Measurements from ENCODE around the gene DPM3. TPM values are rescaled to one million over a fixed set of nuclear protein-coding genes. Genes with fewer than 3 reads are reported as not detected.

Gene DPM3
- total and polyA plus RNA-seq, 2 of the 13 experiments (the other 11 are each of a cell fraction or from before 2014, with no cell fraction given), result 23.2 to 53.4 TPM

DNA sequence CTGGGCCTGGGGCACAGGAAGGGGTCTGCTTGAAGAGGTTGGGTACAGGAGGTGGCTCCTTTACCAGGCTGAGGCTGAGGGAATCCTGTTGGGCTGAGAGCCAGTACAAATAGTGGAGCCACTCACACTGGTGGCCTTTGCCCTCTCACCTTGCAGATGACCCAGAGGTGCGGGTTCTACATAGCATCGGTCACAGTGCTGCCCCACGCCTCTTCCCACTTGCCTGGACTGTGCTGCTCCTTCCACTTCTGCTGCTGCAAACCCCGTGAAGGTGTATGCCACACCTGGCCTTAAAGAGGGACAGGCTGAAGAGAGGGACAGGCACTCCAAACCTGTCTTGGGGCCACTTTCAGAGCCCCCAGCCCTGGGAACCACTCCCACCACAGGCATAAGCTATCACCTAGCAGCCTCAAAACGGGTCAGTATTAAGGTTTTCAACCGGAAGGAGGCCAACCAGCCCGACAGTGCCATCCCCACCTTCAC, 6.5 kb downstream of the DPM3 start (continued):
- TF ChIP-seq ZNF891 (CRISPR knock-in tag; IDR thresholded peaks at IDR 0.05) (no peak), ZMYM2 (CRISPR knock-in tag; IDR thresholded peaks at IDR 0.05) (0 out of 2 replicates have a peak, but pooled peaks have one; percentile 15), ZNF570 (CRISPR knock-in tag; IDR thresholded peaks at IDR 0.05; ENCODE audit: borderline replicate concordance) (no peak), ATF2 (CRISPR knock-in tag; IDR thresholded peaks at IDR 0.05) (no peak), IRF9 (CRISPR knock-in tag; IDR thresholded peaks at IDR 0.05; ENCODE audit: borderline replicate concordance) (no peak), ZKSCAN5 (CRISPR knock-in tag; IDR thresholded peaks at IDR 0.05) (no peak), CBFB (CRISPR knock-in tag; IDR thresholded peaks at IDR 0.05) (no peak), EED (CRISPR knock-in tag; IDR thresholded peaks at IDR 0.05) (no peak), TOE1 (CRISPR knock-in tag; IDR thresholded peaks at IDR 0.05) (no peak), KLF13 (CRISPR knock-in tag; IDR thresholded peaks at IDR 0.05) (no peak), ZNF660 (CRISPR knock-in tag; IDR thresholded peaks at IDR 0.05; ENCODE audit: borderline replicate concordance, low read depth) (no peak), ZNF292 (CRISPR knock-in tag; IDR thresholded peaks at IDR 0.05; ENCODE audit: borderline replicate concordance, low read depth) (no peak), GTF3A (CRISPR knock-in tag; conservative IDR thresholded peaks at IDR 0.05) (no peak), NCOR1 (IDR thresholded peaks at IDR 0.05; ENCODE audit: borderline replicate concordance, low read length) (no peak), ZNF652 (CRISPR knock-in tag; IDR thresholded peaks at IDR 0.05; ENCODE audit: borderline replicate concordance, low read depth) (no peak), MTERF4 (CRISPR knock-in tag; IDR thresholded peaks at IDR 0.05) (no peak), HDAC6 (IDR thresholded peaks at IDR 0.05; ENCODE audit: low read depth, low read length) (no peak), FOXA1 (IDR thresholded peaks at IDR 0.05) (no peak), FOXA1 (CRISPR knock-in tag; IDR thresholded peaks at IDR 0.05) (peak; percentile 39; the same call in 1 of the 2 replicates), MYC (CRISPR knock-in tag; IDR thresholded peaks at IDR 0.05; ENCODE audit: borderline replicate concordance) (0 out of 2 replicates have a peak, but pooled peaks have one; percentile 47), ZNF263 (CRISPR knock-in tag; IDR thresholded peaks at IDR 0.05) (no peak), EZH2 (conservative IDR thresholded peaks at IDR 0.05; ENCODE audit: low read depth, low read length) (no peak), KLF9 (CRISPR knock-in tag; IDR thresholded peaks at IDR 0.05; ENCODE audit: low read depth) (no peak), SRSF4 (IDR thresholded peaks at IDR 0.05; ENCODE audit: low read depth, low read length, poor library complexity, severe bottlenecking) (no peak), ARID5B (CRISPR knock-in tag; IDR thresholded peaks at IDR 0.05) (peak; percentile 19), ZFP90 (CRISPR knock-in tag; IDR thresholded peaks at IDR 0.05; ENCODE audit: borderline replicate concordance) (no peak)
